HG02798 (cell line): ENCODE results near the gene NGDN.

Experiments
- ATAC-seq: cut with Tn5 transposase; IDR thresholded peaks from one replicate; pipeline ENCODE4 v1.9.1; 2021; ENCODE audit warnings: mild to moderate bottlenecking; ENCODE audit not compliant: unreplicated experiment, poor library complexity

The NGDN gene

GRCh38 chr14:23518709-23519108 lies 49.2 kb downstream of the NGDN start:
- no peak for ATAC-seq

- no peak for ATAC-seq
Observed at GRCh38 chr14:23520899-23521533, 51.5 kb downstream of the NGDN start.

- no peak for ATAC-seq
Observed at GRCh38 chr14:23521785-23522640, 52.5 kb downstream of the NGDN start.

- no peak for ATAC-seq
Observed at GRCh38 chr14:23522643-23523198, 53.2 kb downstream of the NGDN start.

- no peak for ATAC-seq
Observed at GRCh38 chr14:23523229-23524016, 53.9 kb downstream of the NGDN start.

- no peak for ATAC-seq
Observed at GRCh38 chr14:23524954-23525353, 55.5 kb downstream of the NGDN start.

GRCh38 chr14:23525611-23526010 lies 56.1 kb downstream of the NGDN start:
- no peak for ATAC-seq
